PFSK-1 (cell line): ENCODE results near the gene ARR3.

Source experiments
- FOXP2 ChIP-seq: optimal IDR thresholded peaks from 2 replicates; pipeline ENCODE3; 2011; ENCODE audit warnings: borderline replicate concordance, control low read depth, inconsistent platforms; ENCODE audit not compliant: insufficient read depth; ENCODE audit errors: extremely low read length, extremely low read depth
- POLR2AphosphoS5 ChIP-seq: IDR thresholded peaks from 2 replicates; pipeline ENCODE4 v1.6.1; 2012; ENCODE audit warnings: low read depth, mild to moderate bottlenecking, control low read depth, low read length, moderate library complexity
- REST ChIP-seq, 2 experiments: IDR thresholded peaks; 2 replicates each; pipeline versions ENCODE4 v1.6.1 to v1.8.0; 2011 to 2012; ENCODE audit warnings: low read depth in 2 of 2, low read length in 2 of 2, control low read depth in 1 of 2, inconsistent platforms in 1 of 2, mild to moderate bottlenecking in 1 of 2, moderate library complexity in 1 of 2; ENCODE audit not compliant: insufficient read depth in 1 of 2
- SIN3A ChIP-seq: IDR thresholded peaks from 2 replicates; pipeline ENCODE4 v1.6.1; 2012; ENCODE audit warnings: mild to moderate bottlenecking, low read length, moderate library complexity, borderline replicate concordance; ENCODE audit not compliant: insufficient read depth
- TAF1 ChIP-seq: IDR thresholded peaks from 2 replicates; pipeline ENCODE4 v1.6.1; 2012; ENCODE audit warnings: low read length, control low read depth, borderline replicate concordance; ENCODE audit not compliant: insufficient read depth

Gene ARR3

GRCh38 chrX:70234355-70234754 lies 33.8 kb upstream of the ARR3 start, which contains the start of gene AWAT1:
Gene AWAT1 (plus strand): TSS chrX:70234655. CDS start chrX:70234696, 41 bp downstream.
- TF ChIP-seq TAF1 (no peak), SIN3A (no peak), FOXP2 (no peak), REST (IDR thresholded peaks at IDR 0.05; ENCODE audit: insufficient read depth in 1 of 2, low read depth in 2 of 2, low read length in 2 of 2) (no peak), POLR2AphosphoS5 (no peak)

- TF ChIP-seq REST (IDR thresholded peaks at IDR 0.05; ENCODE audit: insufficient read depth in 1 of 2, low read depth in 2 of 2, low read length in 2 of 2) (no peak), SIN3A (no peak), POLR2AphosphoS5 (no peak), TAF1 (no peak), FOXP2 (no peak)
Observed at GRCh38 chrX:70240751-70241150, 27.4 kb upstream of the ARR3 start.

GRCh38 chrX:70241501-70241900 lies 26.6 kb upstream of the ARR3 start:
- no peak for TF ChIP-seq REST (IDR thresholded peaks at IDR 0.05; ENCODE audit: insufficient read depth in 1 of 2, low read depth in 2 of 2, low read length in 2 of 2)
- TF ChIP-seq TAF1 = no peak
- TF ChIP-seq SIN3A = no peak
- TF ChIP-seq FOXP2 = no peak
- no peak for TF ChIP-seq POLR2AphosphoS5

- TF ChIP-seq REST (IDR thresholded peaks at IDR 0.05; ENCODE audit: insufficient read depth in 1 of 2, low read depth in 2 of 2, low read length in 2 of 2) (no peak), POLR2AphosphoS5 (no peak), TAF1 (no peak), SIN3A (no peak), FOXP2 (no peak)
Observed at GRCh38 chrX:70244881-70245280, 23.3 kb upstream of the ARR3 start.

GRCh38 chrX:70247252-70247651 lies 20.9 kb upstream of the ARR3 start:
- TF ChIP-seq SIN3A = no peak
- TF ChIP-seq POLR2AphosphoS5 = no peak
- no peak for TF ChIP-seq REST (IDR thresholded peaks at IDR 0.05; ENCODE audit: insufficient read depth in 1 of 2, low read depth in 2 of 2, low read length in 2 of 2)
- no peak for TF ChIP-seq TAF1
- TF ChIP-seq FOXP2 = no peak
